Glutamatergic neuron (in vitro differentiated cells): Measurements from ENCODE around the gene STT3B. TPM values are rescaled to one million over a fixed set of nuclear protein-coding genes. Genes with fewer than 3 reads are reported as not detected.

Experiments used
- DNase-seq: peaks from one replicate; pipeline ENCODE4 v3.0.0; 2022
- H3K27ac Mint-ChIP-seq: one replicate; pipeline ENCODE4 v1.8.0; 2020; ENCODE audit warnings: mild to moderate bottlenecking, mixed read lengths, inconsistent platforms; ENCODE audit not compliant: unreplicated experiment
- H3K27me3 Mint-ChIP-seq: one replicate; pipeline ENCODE4 v1.8.0; 2020; ENCODE audit warnings: mild to moderate bottlenecking, moderate library complexity, mixed read lengths, inconsistent platforms; ENCODE audit not compliant: unreplicated experiment
- H3K36me3 Mint-ChIP-seq: one replicate; pipeline ENCODE4 v1.8.0; 2020; ENCODE audit warnings: mild to moderate bottlenecking, mixed read lengths, inconsistent platforms; ENCODE audit not compliant: unreplicated experiment
- H3K4me1 Mint-ChIP-seq: one replicate; pipeline ENCODE4 v1.8.0; 2020; ENCODE audit warnings: mild to moderate bottlenecking, low read depth, mixed read lengths, inconsistent platforms; ENCODE audit not compliant: unreplicated experiment
- H3K4me3 Mint-ChIP-seq: one replicate; pipeline ENCODE4 v1.8.0; 2020; ENCODE audit warnings: mild to moderate bottlenecking, mixed read lengths, inconsistent platforms; ENCODE audit not compliant: unreplicated experiment
- H3K9me3 Mint-ChIP-seq: one replicate; pipeline ENCODE4 v1.8.0; 2020; ENCODE audit warnings: mild to moderate bottlenecking, moderate library complexity, mixed read lengths, inconsistent platforms; ENCODE audit not compliant: unreplicated experiment
- CTCF ChIP-seq: fragments of 200-600 bp; sonication (generic); IDR thresholded peaks from one replicate; pipeline ENCODE4 v1.5.0; 2021; ENCODE audit not compliant: partially characterized antibody, unreplicated experiment
- total RNA-seq: library from RNA; stranded (reverse); fragmentation: NEBNext Ultra II Directional; extraction: Animal tissue kit (Norgen Biotek cat#: 25700); gene quantifications from one replicate; pipeline ENCODE4 v1.2.1, GENCODE V29; 2021; ENCODE audit not compliant: unreplicated experiment

The STT3B gene
- total RNA-seq, 1 donor from 2014 or later: 65.1 TPM

- Mint-ChIP-seq H3K4me3 (no peak overlapping the region), H3K9me3 (peaks cover 28% of the 10 kb centered on the region), H3K27me3 (peaks cover 2% of the 10 kb centered on the region), H3K27ac (no peak overlapping the region), H3K36me3 (peaks cover 56% of the 10 kb centered on the region), H3K4me1 (no peaks in the 10 kb centered on the region)
- TF ChIP-seq CTCF: no peak
- DNase-seq: no peak
These were observed 122.3 kb downstream of the STT3B start for GRCh38 chr3:31654998-31655397.

- no peak overlapping the region for H3K4me3 Mint-ChIP-seq
- peaks cover 2% of the 10 kb centered on the region for H3K27me3 Mint-ChIP-seq
- no peak overlapping the region for H3K27ac Mint-ChIP-seq
- no peak for DNase-seq
- H3K36me3 Mint-ChIP-seq: peaks cover 23% of the 10 kb centered on the region
- H3K4me1 Mint-ChIP-seq: no peaks in the 10 kb centered on the region
- no peak for TF ChIP-seq CTCF
- H3K9me3 Mint-ChIP-seq: peaks cover 14% of the 10 kb centered on the region
These were observed 126.5 kb downstream of the STT3B start for GRCh38 chr3:31659246-31659645.

GRCh38 chr3:31661286-31661685, 128.6 kb downstream of the STT3B start:
- DNase-seq: no peak
- Mint-ChIP-seq H3K27me3 (no peaks in the 10 kb centered on the region), H3K4me1 (peaks cover 1% of the 10 kb centered on the region), H3K36me3 (peaks cover 5% of the 10 kb centered on the region), H3K27ac (no peak overlapping the region), H3K4me3 (no peak overlapping the region), H3K9me3 (peaks cover 9% of the 10 kb centered on the region)
- no peak for TF ChIP-seq CTCF

GRCh38 chr3:31661993-31662670, 129.4 kb downstream of the STT3B start:
- H3K4me3 Mint-ChIP-seq: no peak overlapping the region
- H3K27me3 Mint-ChIP-seq: no peaks in the 10 kb centered on the region
- no peak for TF ChIP-seq CTCF
- H3K9me3 Mint-ChIP-seq: peaks cover 5% of the 10 kb centered on the region
- H3K27ac Mint-ChIP-seq: no peak overlapping the region
- DNase-seq: no peak
- peaks cover 1% of the 10 kb centered on the region for H3K4me1 Mint-ChIP-seq
- H3K36me3 Mint-ChIP-seq: peaks cover under 1% of the 10 kb centered on the region

- Mint-ChIP-seq H3K27ac (no peak overlapping the region), H3K36me3 (no peaks in the 10 kb centered on the region)
These were observed 131.3 kb downstream of the STT3B start for GRCh38 chr3:31664031-31664430.

More at GRCh38 chr3:31664031-31664430, 131.3 kb downstream of the STT3B start:
- TF ChIP-seq CTCF: no peak
- no peak for DNase-seq
- Mint-ChIP-seq H3K4me1 (peaks cover 1% of the 10 kb centered on the region), H3K4me3 (no peak overlapping the region), H3K27me3 (no peaks in the 10 kb centered on the region), H3K9me3 (no peaks in the 10 kb centered on the region)
